T-helper 1 cell (primary cell): ENCODE results near the gene STUM.
"Not testable (repeated sequence)": the region's sequence is repeated elsewhere in the genome, so short reads cannot be mapped to it uniquely, and the experiment has no call there.

Source experiments
- DNase-seq, 5 donors: peaks; one replicate each; pipeline ENCODE4 v3.0.0-alpha.2; 2012 to 2020
- total RNA-seq, 4 donors: gene quantifications; one replicate each; lab custom pipeline; 2026; lab: John Stamatoyannopoulos, UW

Gene STUM, protein sequence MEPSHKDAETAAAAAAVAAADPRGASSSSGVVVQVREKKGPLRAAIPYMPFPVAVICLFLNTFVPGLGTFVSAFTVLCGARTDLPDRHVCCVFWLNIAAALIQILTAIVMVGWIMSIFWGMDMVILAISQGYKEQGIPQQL
- 0 to 0.12 (median 0) reads per million in 4 donors for total RNA-seq

GRCh38 chr1:226548256-226549093 is at the start of gene STUM:
Gene STUM (plus strand): TSS chr1:226548764. CDS start chr1:226548905, 141 bp downstream.
- DNase-seq = peak in 1 of 5 donors; percentile 17

DNA sequence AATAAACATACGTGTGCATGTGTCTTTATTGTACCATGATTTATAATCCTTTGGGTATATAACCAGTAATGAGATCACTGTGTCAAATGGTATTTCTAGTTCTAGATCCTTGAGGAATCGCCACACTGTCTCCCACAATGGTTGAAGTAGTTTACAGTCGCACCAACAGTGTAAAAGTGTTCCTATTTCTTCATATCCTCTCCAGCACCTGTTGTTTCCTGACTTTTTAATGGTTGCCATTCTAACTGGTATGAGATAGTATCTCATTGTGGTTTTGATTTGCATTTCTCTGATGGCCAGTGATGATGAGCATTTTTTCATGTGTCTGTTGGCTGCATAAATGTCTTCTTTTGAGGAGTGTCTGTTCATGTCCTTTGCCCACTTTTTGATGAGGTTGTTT is 48.9 kb upstream of the STUM start:
- not testable (repeated sequence) for DNase-seq

- DNase-seq = no peak
Observed at GRCh38 chr1:226506021-226506420, 42.5 kb upstream of the STUM start.

DNA sequence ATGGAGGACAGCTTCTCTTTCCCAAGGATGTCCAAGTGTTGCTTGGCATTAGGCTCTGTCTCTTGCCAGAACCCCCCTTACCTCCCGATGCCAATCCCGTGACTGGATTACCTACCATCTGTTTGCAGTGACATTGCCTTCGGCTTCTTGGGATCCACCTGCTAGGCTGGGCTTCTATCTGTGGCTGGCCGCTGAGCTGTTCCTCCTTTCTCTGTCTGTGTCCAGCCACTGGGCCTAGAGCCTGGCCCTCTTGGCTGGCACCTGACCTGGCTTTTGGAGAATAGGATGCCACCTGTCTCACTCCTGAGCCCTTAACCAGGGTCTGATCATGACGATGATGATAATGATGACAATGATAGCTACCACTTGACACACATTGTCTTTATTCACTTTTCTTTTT is 41.6 kb upstream of the STUM start:
- no peak for DNase-seq

DNA sequence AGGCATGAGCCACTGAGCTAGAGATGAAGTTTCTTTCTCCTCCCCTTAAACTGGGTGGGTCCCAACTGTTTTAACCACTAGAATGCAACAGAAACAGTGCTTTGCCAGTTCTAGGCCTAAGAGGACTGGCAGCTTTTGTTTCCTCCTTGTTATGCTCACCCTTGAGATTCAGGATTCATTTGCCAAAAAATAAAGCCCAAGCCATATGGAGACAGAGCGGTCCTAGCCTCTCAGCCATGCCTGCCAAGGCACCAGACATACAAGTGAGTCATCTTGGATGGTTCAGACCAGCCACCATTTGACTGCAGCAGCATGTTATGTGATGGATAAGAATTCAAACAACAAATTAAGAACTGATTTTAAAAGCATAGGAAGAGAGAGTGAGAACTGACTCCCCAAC is 38.1 kb upstream of the STUM start:
- no peak for DNase-seq

GRCh38 chr1:226511296-226511695 is 37.3 kb upstream of the STUM start:
- no peak for DNase-seq

- DNase-seq = no peak
Observed at GRCh38 chr1:226512076-226512728, 36.4 kb upstream of the STUM start.

DNA sequence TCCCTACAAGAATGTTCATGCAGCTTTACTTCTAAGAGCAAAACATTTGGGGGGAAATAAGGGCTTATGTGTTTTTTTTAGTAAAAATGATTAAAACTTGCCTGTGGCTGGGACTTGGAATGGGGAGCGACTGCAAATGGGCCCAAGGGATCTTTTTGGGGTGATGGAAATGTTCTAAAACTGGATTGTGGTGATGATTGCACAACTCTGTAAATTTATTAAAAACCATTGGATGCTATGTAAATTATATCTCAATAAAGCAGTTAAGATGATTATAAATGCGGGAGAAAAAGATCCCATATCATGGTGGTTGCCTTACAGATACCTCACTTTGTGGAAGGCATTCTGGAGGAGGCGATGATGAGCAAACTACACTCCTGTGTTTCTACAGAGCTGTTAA is 30.2 kb upstream of the STUM start:
- DNase-seq = no peak

GRCh38 chr1:226519135-226519534 is 29.4 kb upstream of the STUM start:
- no peak for DNase-seq

GRCh38 chr1:226519716-226520598 is 28.6 kb upstream of the STUM start:
- no peak for DNase-seq

DNA sequence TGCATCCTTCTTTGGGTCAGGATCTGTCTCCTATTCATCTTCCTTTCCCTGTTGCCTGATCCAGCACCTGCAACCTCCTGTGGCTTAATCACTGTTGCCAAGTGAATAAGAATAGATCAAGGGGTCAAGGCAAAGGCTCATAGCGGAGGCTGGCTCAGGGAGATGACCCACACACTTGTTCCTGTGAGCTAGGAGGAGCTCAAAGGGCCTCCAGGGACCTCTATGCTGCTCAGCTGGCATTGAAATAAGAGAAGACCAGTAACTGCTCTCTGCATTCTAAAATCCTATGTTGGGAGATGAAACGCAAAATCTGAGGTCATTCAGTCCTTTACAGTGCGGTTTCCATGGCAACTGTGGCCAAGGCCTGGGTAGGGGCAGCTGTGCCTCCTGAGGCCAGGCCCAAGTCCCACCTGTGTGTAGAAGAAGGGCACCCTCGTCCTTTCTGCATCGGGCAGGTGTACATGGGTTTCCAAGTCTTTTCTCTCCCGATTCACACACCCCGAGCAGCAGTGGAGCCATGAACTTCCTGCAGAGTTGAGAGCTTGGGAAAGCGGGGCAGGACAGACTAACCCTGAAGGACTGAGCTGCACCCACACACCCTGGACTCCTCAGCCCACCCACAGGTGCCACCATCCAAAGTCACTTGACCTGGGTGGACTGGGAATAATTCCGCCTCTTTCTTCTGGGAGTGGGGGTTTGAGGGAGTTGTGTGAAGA is 27.8 kb upstream of the STUM start:
- no peak for DNase-seq

GRCh38 chr1:226523646-226524406 is 24.7 kb upstream of the STUM start:
- DNase-seq = no peak

- no peak for DNase-seq
Observed at GRCh38 chr1:226524547-226524946, 24.0 kb upstream of the STUM start.

DNA sequence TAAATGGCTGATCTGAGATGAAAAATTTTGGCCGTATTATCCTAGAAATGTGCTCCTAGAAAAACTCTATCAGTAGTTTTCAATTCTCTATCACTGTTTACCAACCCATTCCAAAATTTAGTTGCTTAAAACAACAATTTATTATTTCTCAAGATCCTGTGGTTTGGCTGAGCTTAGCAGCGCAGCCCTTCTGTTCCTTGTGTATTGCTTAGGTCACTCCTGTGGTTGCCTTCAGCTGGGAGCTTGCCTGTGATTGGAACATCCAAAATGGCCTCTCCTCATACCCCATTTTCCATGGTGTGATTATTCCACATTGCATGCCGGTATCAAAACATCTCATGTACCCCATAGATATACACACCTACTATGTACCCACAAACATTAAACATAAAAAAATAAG is 22.8 kb upstream of the STUM start:
- no peak for DNase-seq

GRCh38 chr1:226526801-226527595 is 21.6 kb upstream of the STUM start:
- DNase-seq = no peak

GRCh38 chr1:226529891-226530290 is 18.7 kb upstream of the STUM start:
- no peak for DNase-seq

DNA sequence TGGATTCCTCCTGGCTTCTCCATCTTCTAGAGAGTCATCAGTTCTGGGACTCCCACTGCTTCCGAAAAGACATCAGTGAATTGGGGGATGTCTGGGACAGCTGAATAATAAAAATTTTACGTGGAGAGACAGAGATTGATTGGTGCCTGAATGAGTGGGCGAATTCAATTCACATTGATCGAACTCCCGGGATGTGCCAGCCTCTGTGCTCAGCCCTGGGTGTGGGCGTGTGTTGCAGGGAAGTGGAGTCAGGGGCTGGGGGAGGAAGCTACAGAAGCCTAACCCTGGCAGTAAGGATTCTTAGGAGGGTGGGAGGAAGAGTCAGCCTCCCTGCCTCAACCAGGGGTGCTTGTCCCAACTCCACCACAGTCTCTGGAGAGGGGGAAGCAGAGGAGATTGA is 18.0 kb upstream of the STUM start:
- DNase-seq = no peak

DNA sequence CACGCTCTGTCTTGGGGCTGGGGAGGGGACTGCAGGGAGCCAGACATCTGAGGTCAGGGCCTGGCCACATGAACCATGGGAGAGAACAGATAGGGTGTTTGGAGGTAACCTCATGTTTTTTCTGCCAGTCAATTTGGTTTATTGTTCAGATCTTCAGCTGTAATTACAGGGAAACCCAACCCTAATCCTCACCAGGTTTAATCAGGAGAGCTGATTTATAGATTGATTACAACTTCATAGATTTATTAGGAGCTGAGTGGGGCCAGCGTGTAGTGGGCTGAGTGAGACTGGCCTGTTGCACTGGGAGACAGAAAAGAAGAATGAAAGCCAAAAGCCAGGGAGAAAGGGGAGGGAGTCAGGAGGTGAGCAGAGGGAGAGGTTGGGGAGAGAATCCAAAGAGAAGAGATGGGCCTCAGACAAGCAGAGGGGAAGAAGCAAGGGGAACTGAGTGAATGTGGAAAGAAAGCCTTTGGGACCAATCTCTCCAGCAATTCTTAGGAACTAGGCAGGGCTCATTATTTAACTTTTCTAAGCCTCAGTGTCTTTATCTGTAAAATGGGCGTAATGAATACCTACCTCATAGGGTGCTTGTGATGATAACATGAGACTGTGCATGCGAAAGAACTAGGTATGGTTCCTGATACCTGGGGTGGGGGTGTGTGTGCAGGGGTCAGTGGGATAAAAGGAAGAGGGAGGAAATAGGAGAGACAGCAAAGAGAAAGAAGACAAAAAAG is 17.0 kb upstream of the STUM start:
- DNase-seq = no peak

- no peak for DNase-seq
Observed at GRCh38 chr1:226532553-226532952, 16.0 kb upstream of the STUM start.

GRCh38 chr1:226533220-226533619 is 15.3 kb upstream of the STUM start:
- DNase-seq = no peak
